IMR-90 (cell line): ENCODE measurements around the gene SMAD2. TPM values are rescaled to one million over a fixed set of nuclear protein-coding genes. Genes with fewer than 3 reads are reported as not detected.

ENCODE experiments used
- ATAC-seq: fragments of 200-7000 bp; cut with Tn5 transposase; 2 replicates; pipeline ENCODE4 v1.9.1; 2020; ENCODE audit warnings: low read depth, mild to moderate bottlenecking, moderate library complexity
- BruUV-seq: library from RNA; stranded (reverse); fragments of 400-500 nt; replicated peaks from 2 replicates; lab custom pipeline; 2021; lab: Mats Ljungman, UMichigan
- CTCF ChIA-PET: fragments of 300-600 bp; formaldehyde crosslinking; extraction: SDS; loops from one replicate; lab custom pipeline; 2021; ENCODE audit warnings: antibody characterized with exemption; lab: Yijun Ruan, JAX
- POLR2A ChIA-PET: fragments of 300-600 bp; sonication (Branson Sonifier 250); formaldehyde crosslinking; loops from one replicate; lab custom pipeline; 2022; ENCODE audit warnings: antibody characterized with exemption; ENCODE audit not compliant: unreplicated experiment; lab: Charles Lee
- DNase-seq: peaks from one replicate; pipeline ENCODE4 v3.0.0; 2013
- H2AFZ ChIP-seq: replicated peaks from 2 replicates; pipeline ENCODE3; 2013; ENCODE audit warnings: low read length, mild to moderate bottlenecking; ENCODE audit not compliant: poor library complexity
- H2AK5ac ChIP-seq: 2 replicates; pipeline ENCODE4 v1.6.1; 2013; ENCODE audit warnings: low read depth, low read length, inconsistent platforms
- H2AK9ac ChIP-seq: replicated peaks from 2 replicates; pipeline ENCODE3; 2013; ENCODE audit warnings: mild to moderate bottlenecking, low read depth, low read length, moderate library complexity; ENCODE audit not compliant: poor library complexity
- H2BK120ac ChIP-seq: 2 replicates; pipeline ENCODE4 v1.6.1; 2013; ENCODE audit warnings: low read depth, low read length, inconsistent platforms
- H2BK15ac ChIP-seq: 3 replicates; pipeline ENCODE4 v1.6.1; 2013; ENCODE audit warnings: low read depth, low read length, inconsistent platforms
- H2BK20ac ChIP-seq: 2 replicates; pipeline ENCODE4 v1.6.1; 2013; ENCODE audit warnings: low read depth, mild to moderate bottlenecking, inconsistent platforms, low read length, moderate library complexity
- H2BK5ac ChIP-seq: 2 replicates; pipeline ENCODE4 v1.6.1; 2013; ENCODE audit warnings: mild to moderate bottlenecking, low read depth, low read length, inconsistent platforms; ENCODE audit not compliant: poor library complexity, severe bottlenecking
- H3K14ac ChIP-seq: replicated peaks from 2 replicates; pipeline ENCODE4 v1.6.1; 2013; ENCODE audit warnings: low read depth, low read length, inconsistent platforms
- H3K18ac ChIP-seq: 2 replicates; pipeline ENCODE4 v1.6.1; 2013; ENCODE audit warnings: low read depth, low read length, control low read depth
- H3K23ac ChIP-seq: 2 replicates; pipeline ENCODE4 v1.6.1; 2013; ENCODE audit warnings: low read depth, low read length, inconsistent platforms
- H3K27ac ChIP-seq: 2 replicates; pipeline ENCODE4 v1.5.1; 2013; ENCODE audit warnings: mild to moderate bottlenecking, control low read depth, low read length; ENCODE audit not compliant: insufficient read depth
- H3K27me3 ChIP-seq: 2 replicates; pipeline ENCODE4 v1.6.1; 2013; ENCODE audit warnings: low read length; ENCODE audit not compliant: control insufficient read depth, insufficient read depth
- H3K36me3 ChIP-seq: 2 replicates; pipeline ENCODE4 v1.6.1; 2013; ENCODE audit warnings: low read length, mixed read lengths; ENCODE audit not compliant: control insufficient read depth, insufficient read depth
- H3K4ac ChIP-seq: 2 replicates; pipeline ENCODE4 v1.6.1; 2013; ENCODE audit warnings: low read depth, low read length, inconsistent platforms
- H3K4me1 ChIP-seq: 2 replicates; pipeline ENCODE4 v1.6.1; 2013; ENCODE audit warnings: low read length, mixed read lengths; ENCODE audit not compliant: control insufficient read depth, insufficient read depth
- H3K4me2 ChIP-seq: 2 replicates; pipeline ENCODE4 v1.6.1; 2013; ENCODE audit warnings: low read depth, mild to moderate bottlenecking, control low read depth, low read length, moderate library complexity
- H3K4me3 ChIP-seq: 2 replicates; pipeline ENCODE4 v1.5.1; 2013; ENCODE audit warnings: low read depth, mild to moderate bottlenecking, control low read depth, low read length, moderate library complexity; ENCODE audit not compliant: insufficient read depth
- H3K56ac ChIP-seq: 2 replicates; pipeline ENCODE4 v1.6.1; 2013; ENCODE audit warnings: low read length, inconsistent platforms; ENCODE audit not compliant: insufficient read depth; ENCODE audit errors: extremely low read depth
- H3K79me1 ChIP-seq, 2 experiments: 2 replicates each; pipeline ENCODE4 v1.6.1; 2013; ENCODE audit warnings: low read length in 2 of 2, inconsistent platforms in 1 of 2, low read depth in 1 of 2
- H3K9ac ChIP-seq: 2 replicates; pipeline ENCODE4 v1.6.1; 2013; ENCODE audit warnings: low read depth, low read length, control low read depth
- H3K9me1 ChIP-seq: 2 replicates; pipeline ENCODE4 v1.6.1; 2013; ENCODE audit warnings: low read length, inconsistent platforms; ENCODE audit not compliant: insufficient read depth
- H3K9me3 ChIP-seq: 2 replicates; pipeline ENCODE4 v1.6.1; 2013; ENCODE audit warnings: low read length; ENCODE audit not compliant: control insufficient read depth, insufficient read depth
- H4K20me1 ChIP-seq: 2 replicates; pipeline ENCODE4 v1.6.1; 2013; ENCODE audit warnings: low read length, inconsistent platforms; ENCODE audit not compliant: insufficient read depth
- H4K5ac ChIP-seq: 2 replicates; pipeline ENCODE4 v1.6.1; 2013; ENCODE audit warnings: mild to moderate bottlenecking, low read depth, low read length, control low read depth
- H4K8ac ChIP-seq, 2 experiments: 2 replicates each; pipeline ENCODE4 v1.6.1; 2013; ENCODE audit warnings: low read depth in 2 of 2, low read length in 2 of 2, control low read depth in 1 of 2, inconsistent platforms in 1 of 2
- H4K91ac ChIP-seq: 2 replicates; pipeline ENCODE4 v1.6.1; 2013; ENCODE audit warnings: low read depth, low read length, inconsistent platforms; ENCODE audit not compliant: insufficient read depth
- BHLHE40 ChIP-seq: fragments of 150-350 bp; IDR thresholded peaks from 2 replicates; pipeline ENCODE4 v1.6.1; 2016; ENCODE audit warnings: mild to moderate bottlenecking, low read depth, low read length
- CEBPB ChIP-seq: IDR thresholded peaks from 2 replicates; pipeline ENCODE4 v1.6.1; 2012; ENCODE audit warnings: low read depth, low read length, improper control_type of control experiment
- CHD1 ChIP-seq: IDR thresholded peaks from 2 replicates; pipeline ENCODE4 v1.6.1; 2012; ENCODE audit warnings: low read depth, low read length, improper control_type of control experiment
- FOS ChIP-seq: fragments of 150-350 bp; IDR thresholded peaks from 2 replicates; pipeline ENCODE4 v1.6.1; 2016; ENCODE audit warnings: low read depth, low read length
- MAFK ChIP-seq: IDR thresholded peaks from 2 replicates; pipeline ENCODE4 v1.6.1; 2012; ENCODE audit warnings: low read depth, low read length, improper control_type of control experiment
- MAZ ChIP-seq: IDR thresholded peaks from 2 replicates; pipeline ENCODE4 v1.6.1; 2012; ENCODE audit warnings: low read depth, mild to moderate bottlenecking, low read length, improper control_type of control experiment, moderate library complexity, borderline replicate concordance
- MXI1 ChIP-seq: IDR thresholded peaks from 2 replicates; pipeline ENCODE4 v1.6.1; 2012; ENCODE audit warnings: low read depth, mild to moderate bottlenecking, low read length, moderate library complexity, borderline replicate concordance
- NFE2L2 ChIP-seq: fragments of 150-350 bp; IDR thresholded peaks from 2 replicates; pipeline ENCODE4 v1.6.1; 2016; ENCODE audit warnings: low read depth, mild to moderate bottlenecking, low read length
- POLR2A ChIP-seq: IDR thresholded peaks from 2 replicates; pipeline ENCODE4 v1.6.1; 2012; ENCODE audit warnings: mild to moderate bottlenecking, low read depth, low read length
- RAD21 ChIP-seq: IDR thresholded peaks from 2 replicates; pipeline ENCODE4 v1.6.1; 2012; ENCODE audit warnings: low read length, improper control_type of control experiment
- RCOR1 ChIP-seq: IDR thresholded peaks from 2 replicates; pipeline ENCODE4 v1.6.1; 2012; ENCODE audit warnings: mild to moderate bottlenecking, low read length, improper control_type of control experiment; ENCODE audit not compliant: insufficient replicate concordance
- RFX5 ChIP-seq: IDR thresholded peaks from 2 replicates; pipeline ENCODE4 v1.8.0; 2012; ENCODE audit warnings: low read depth, mild to moderate bottlenecking, low read length, moderate library complexity
- WGBS, 2 experiments: methylation state at CpG; one replicate each; pipeline versions ENCODE4 v1.1.5 to v1.1.7; 2013; ENCODE audit warnings: missing lambda C conversion rate in 2 of 2; ENCODE audit not compliant: insufficient read length in 1 of 2; ENCODE audit errors: extremely low coverage in 2 of 2; 5-methylcytosine and 5-hydroxymethylcytosine counted together
- dilution Hi-C: fragments of 300-500 bp; cut with HindIII; formaldehyde crosslinking; loops from one replicate; pipeline ENCODE4 v1.14.3; 2018; ENCODE audit warnings: low sequenced_read_pairs; ENCODE audit not compliant: unreplicated experiment
- in situ Hi-C: fragments of 300-500 bp; cut with MboI; formaldehyde crosslinking; loops from 3 replicates; pipeline ENCODE4 v1.14.3; 2019; ENCODE audit warnings: low sequenced_read_pairs, inconsistent platforms, mixed read lengths
- intact Hi-C: fragments of 100-400 bp; cut with micrococcal nuclease; formaldehyde crosslinking; loops from 2 replicates; pipeline ENCODE4 v1.10.0; 2022
- polyA plus RNA-seq, 3 experiments: library from polyadenylated mRNA; depleted of rRNA; stranded (reverse); fragments of >200 nt; gene quantifications; 2 replicates each; pipeline ENCODE4 v1.2.3, GENCODE V29; 2012; ENCODE audit warnings: low replicate concordance in 1 of 3
- total RNA-seq: library from RNA; depleted of rRNA; stranded (reverse); fragments of >200 nt; gene quantifications from 2 replicates; pipeline ENCODE4 v1.2.3, GENCODE V29; 2012
- TF ChIP-seq, protein P1 (sequence below): fragments of 150-350 bp; IDR thresholded peaks from 2 replicates; pipeline ENCODE4 v1.6.1; 2017; ENCODE audit warnings: mild to moderate bottlenecking, antibody characterized with exemption, low read length, low read depth
- TF ChIP-seq, protein P2 (sequence below): conservative IDR thresholded peaks from 2 replicates; pipeline ENCODE4 v1.5.1; 2012; ENCODE audit warnings: mild to moderate bottlenecking, low read depth, low read length, improper control_type of control experiment

Gene SMAD2
- total and polyA plus RNA-seq, 2 of the 4 experiments (the other 2 are of a cell fraction) = 41.7 to 171 TPM

DNA sequence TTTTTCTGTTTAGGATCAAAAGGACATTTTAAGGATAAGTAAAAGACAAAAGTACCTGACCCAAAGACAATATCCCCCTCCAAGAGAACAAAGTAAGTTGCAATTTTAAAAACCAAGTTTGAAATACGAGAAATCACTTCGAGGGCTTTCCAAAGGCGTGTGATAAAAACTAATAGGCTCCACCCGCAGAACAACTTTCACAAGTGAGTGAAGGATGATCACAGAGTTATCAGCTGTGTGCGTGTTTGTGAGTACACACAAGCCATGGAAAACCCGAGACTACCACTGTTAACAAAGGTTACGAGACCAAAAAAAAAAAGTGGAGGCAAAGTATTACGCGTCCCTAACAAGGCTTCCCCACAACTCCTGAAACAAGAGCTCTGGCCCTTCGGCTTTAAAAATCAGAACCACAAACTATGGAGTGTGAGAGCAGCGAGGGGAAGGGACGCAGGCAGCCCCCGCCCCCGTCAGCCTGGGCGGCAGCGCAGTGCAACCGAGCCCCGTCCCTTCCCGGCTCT is 719 bp downstream of the SMAD2 start (continued):
- TF ChIP-seq NFE2L2 (no peak), BHLHE40 (no peak), RCOR1 (no peak)
- TF ChIP-seq, protein P1, sequence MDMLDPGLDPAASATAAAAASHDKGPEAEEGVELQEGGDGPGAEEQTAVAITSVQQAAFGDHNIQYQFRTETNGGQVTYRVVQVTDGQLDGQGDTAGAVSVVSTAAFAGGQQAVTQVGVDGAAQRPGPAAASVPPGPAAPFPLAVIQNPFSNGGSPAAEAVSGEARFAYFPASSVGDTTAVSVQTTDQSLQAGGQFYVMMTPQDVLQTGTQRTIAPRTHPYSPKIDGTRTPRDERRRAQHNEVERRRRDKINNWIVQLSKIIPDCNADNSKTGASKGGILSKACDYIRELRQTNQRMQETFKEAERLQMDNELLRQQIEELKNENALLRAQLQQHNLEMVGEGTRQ = no peak

DNA sequence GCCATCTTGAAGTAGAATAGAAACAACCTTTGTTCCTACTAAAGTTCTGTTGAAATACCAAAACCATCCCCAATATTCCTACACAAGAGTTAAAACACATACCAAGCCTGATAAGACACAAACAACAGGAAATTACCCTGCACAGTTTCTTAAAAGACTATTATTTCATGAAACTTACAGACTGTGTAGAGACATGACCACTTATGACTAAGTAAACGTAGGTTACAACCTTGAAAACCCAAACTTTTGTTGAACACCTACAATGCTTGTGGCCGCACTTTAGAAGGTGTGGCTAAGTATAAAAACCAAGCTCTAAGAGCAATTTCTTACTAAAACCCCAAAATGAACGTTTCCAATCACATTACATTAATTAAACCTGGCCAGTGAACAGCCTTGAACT is 2.0 kb downstream of the SMAD2 start:
- Histone ChIP-seq H2AFZ (no peak overlapping the region), H4K8ac (no peak overlapping the region), H3K4me2 (peak overlapping the region; percentile 78), H2BK15ac (no peak overlapping the region), H3K4me1 (0 out of 2 replicates have a peak, but pooled peaks cover under 1% of the 10 kb centered on the region), H4K91ac (no peak overlapping the region), H2AK9ac (no peak overlapping the region), H3K9ac (peak overlapping the region; percentile 36; the same call in 1 of the 2 replicates), H3K36me3 (no peaks in the 10 kb centered on the region), H3K4me3 (peak overlapping the region; percentile 32; the same call in 1 of the 2 replicates), H3K79me1 (peaks cover 6 to 40% of the 10 kb centered on the region in 2 experiments; a peak in 3 of 4 replicates), H2AK5ac (no peak overlapping the region), H3K4ac (no peak overlapping the region), H3K23ac (no peak overlapping the region), H3K9me3 (no peaks in the 10 kb centered on the region), H3K9me1 (peaks cover 7% of the 10 kb centered on the region), H2BK5ac (no peak overlapping the region), H3K18ac (no peak overlapping the region), H3K56ac (no peak overlapping the region), H4K5ac (no peak overlapping the region), H2BK120ac (no peak overlapping the region), H3K14ac (0 out of 2 replicates have a peak overlapping the region, but pooled peaks have one; percentile 13), H3K27ac (no peak overlapping the region), H2BK20ac (no peak overlapping the region), H3K27me3 (no peaks in the 10 kb centered on the region), H4K20me1 (peaks cover 39% of the 10 kb centered on the region)
- no TSS peak for BruUV-seq
- in situ Hi-C loops (no loop called here), intact Hi-C loops (loop anchor here (5.0 kb wide), 2 partner anchors 41 to 96 kb away; no protein-coding TSS in a partner anchor), dilution Hi-C loops (no loop called here)
- CTCF ChIA-PET = no interaction called here
- POLR2A ChIA-PET = no interaction called here
- no peak for ATAC-seq
- WGBS, 2 experiments = no CpG with 5 or more reads among the region's 3 CpGs
- DNase-seq = peak; percentile 28
- TF ChIP-seq POLR2A (no peak), RCOR1 (no peak), MXI1 (no peak), MAFK (no peak), NFE2L2 (no peak), FOS (no peak), CHD1 (no peak), MAZ (no peak), BHLHE40 (no peak), RAD21 (no peak), RFX5 (no peak), CEBPB (no peak)
- TF ChIP-seq, protein P1 = no peak
- TF ChIP-seq, protein P2, sequence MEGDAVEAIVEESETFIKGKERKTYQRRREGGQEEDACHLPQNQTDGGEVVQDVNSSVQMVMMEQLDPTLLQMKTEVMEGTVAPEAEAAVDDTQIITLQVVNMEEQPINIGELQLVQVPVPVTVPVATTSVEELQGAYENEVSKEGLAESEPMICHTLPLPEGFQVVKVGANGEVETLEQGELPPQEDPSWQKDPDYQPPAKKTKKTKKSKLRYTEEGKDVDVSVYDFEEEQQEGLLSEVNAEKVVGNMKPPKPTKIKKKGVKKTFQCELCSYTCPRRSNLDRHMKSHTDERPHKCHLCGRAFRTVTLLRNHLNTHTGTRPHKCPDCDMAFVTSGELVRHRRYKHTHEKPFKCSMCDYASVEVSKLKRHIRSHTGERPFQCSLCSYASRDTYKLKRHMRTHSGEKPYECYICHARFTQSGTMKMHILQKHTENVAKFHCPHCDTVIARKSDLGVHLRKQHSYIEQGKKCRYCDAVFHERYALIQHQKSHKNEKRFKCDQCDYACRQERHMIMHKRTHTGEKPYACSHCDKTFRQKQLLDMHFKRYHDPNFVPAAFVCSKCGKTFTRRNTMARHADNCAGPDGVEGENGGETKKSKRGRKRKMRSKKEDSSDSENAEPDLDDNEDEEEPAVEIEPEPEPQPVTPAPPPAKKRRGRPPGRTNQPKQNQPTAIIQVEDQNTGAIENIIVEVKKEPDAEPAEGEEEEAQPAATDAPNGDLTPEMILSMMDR = no peak
